B cell (primary cell): ENCODE data around the gene CCL25. TPM values are rescaled to one million over a fixed set of nuclear protein-coding genes. Genes with fewer than 3 reads are reported as not detected.

Experiments used
- ATAC-seq: fragments of 200-7000 bp; cut with Tn5 transposase; one replicate; pipeline ENCODE4 v1.10.0; 2021; ENCODE audit warnings: low read depth, mild to moderate bottlenecking, moderate number of reproducible peaks, moderate library complexity
- CTCF ChIA-PET: fragments of 350-600 bp; sonication (Branson Sonifier 250); formaldehyde crosslinking; loops from one replicate; lab custom pipeline; 2021; ENCODE audit warnings: antibody characterized with exemption, inconsistent platforms; lab: Charles Lee
- POLR2A ChIA-PET: fragments of 350-600 bp; sonication (Branson Sonifier 250); formaldehyde crosslinking; loops from one replicate; lab custom pipeline; 2021; ENCODE audit warnings: antibody characterized with exemption; lab: Charles Lee
- DNase-seq: peaks from one replicate; pipeline ENCODE4 v3.0.0; 2013
- H2AFZ ChIP-seq: 2 replicates; pipeline ENCODE4 v1.6.1; 2012; ENCODE audit warnings: mild to moderate bottlenecking, low read depth, low read length; ENCODE audit not compliant: insufficient read depth, poor library complexity, severe bottlenecking
- H3K27ac ChIP-seq, 2 donors: 1 replicate in 1 of 2; 2 replicates in 1 of 2; pipeline ENCODE4 v1.5.1; 2012 to 2013; ENCODE audit warnings: low read length in 2 of 2, mild to moderate bottlenecking in 2 of 2, moderate library complexity in 1 of 2
- H3K27me3 ChIP-seq, 4 experiments: fragments of 200-600 bp in 1 of 4; sonication (generic) in 1 of 4; replicated peaks in 1 of 4; 1 replicate in 2 of 4; 2 replicates in 2 of 4; pipeline versions ENCODE4 v1.6.1 to v1.7.0; 2013 to 2016; ENCODE audit warnings: low read length in 3 of 4, mild to moderate bottlenecking in 2 of 4, mixed read lengths in 1 of 4, moderate library complexity in 1 of 4; ENCODE audit not compliant: insufficient read depth in 4 of 4, control insufficient read depth in 3 of 4; ENCODE audit errors: control extremely low read depth in 1 of 4
- H3K36me3 ChIP-seq, 2 experiments: replicated peaks in 1 of 2; 1 replicate in 1 of 2; 2 replicates in 1 of 2; pipeline versions ENCODE4 v1.6.1 to v1.7.1; 2013; ENCODE audit warnings: low read length in 1 of 2; ENCODE audit not compliant: insufficient read depth in 2 of 2, control insufficient read depth in 1 of 2; ENCODE audit errors: control extremely low read depth in 1 of 2, extremely low read depth in 1 of 2
- H3K4me1 ChIP-seq, 2 donors: fragments of 200-600 bp in 1 of 2; sonication (generic) in 1 of 2; 1 replicate in 1 of 2; 2 replicates in 1 of 2; pipeline versions ENCODE4 v1.5.1 to v1.6.1; 2013 to 2017; ENCODE audit warnings: low read length in 2 of 2; ENCODE audit not compliant: control insufficient read depth in 2 of 2, insufficient read depth in 2 of 2
- H3K4me2 ChIP-seq: replicated peaks from 2 replicates; pipeline ENCODE3; 2012; ENCODE audit warnings: mild to moderate bottlenecking, low read depth, low read length; ENCODE audit not compliant: poor library complexity, severe bottlenecking
- H3K4me3 ChIP-seq, 5 experiments: fragments of 200-600 bp in 1 of 5; sonication (generic) in 1 of 5; 1 replicate in 3 of 5; 2 replicates in 2 of 5; pipeline versions ENCODE4 v1.5.1 to v1.7.0; 2011 to 2016; ENCODE audit warnings: low read length in 4 of 5, mild to moderate bottlenecking in 4 of 5, low read depth in 2 of 5, control low read depth in 1 of 5, moderate library complexity in 1 of 5; ENCODE audit not compliant: insufficient read depth in 1 of 5; ENCODE audit errors: control extremely low read depth in 1 of 5, extremely low read depth in 1 of 5
- H3K79me2 ChIP-seq: fragments of 200-600 bp; sonication (generic); one replicate; pipeline ENCODE4 v1.6.0; 2016; ENCODE audit warnings: low read length; ENCODE audit not compliant: control insufficient read depth, insufficient read depth
- H3K9ac ChIP-seq: fragments of 200-600 bp; sonication (generic); 2 replicates; pipeline ENCODE4 v1.6.1; 2017; ENCODE audit warnings: mild to moderate bottlenecking, low read length, moderate library complexity
- H3K9me3 ChIP-seq, 3 donors: one replicate each; pipeline versions ENCODE4 v1.6.1 to v1.7.1; 2013; ENCODE audit warnings: low read length in 2 of 3; ENCODE audit not compliant: control insufficient read depth in 2 of 3, insufficient read depth in 1 of 3; ENCODE audit errors: control extremely low read depth in 1 of 3
- H4K20me1 ChIP-seq: 2 replicates; pipeline ENCODE4 v1.6.0; 2012; ENCODE audit warnings: mild to moderate bottlenecking, low read length; ENCODE audit not compliant: insufficient read depth, control insufficient read depth, poor library complexity, severe bottlenecking
- H3K27ac Mint-ChIP-seq: one replicate; pipeline ENCODE4 v1.8.0; 2021; ENCODE audit warnings: mixed read lengths
- H3K27me3 Mint-ChIP-seq: one replicate; pipeline ENCODE4 v1.8.0; 2021; ENCODE audit warnings: mixed read lengths
- H3K4me1 Mint-ChIP-seq: one replicate; pipeline ENCODE4 v1.8.0; 2021; ENCODE audit warnings: mixed read lengths
- H3K4me3 Mint-ChIP-seq: one replicate; pipeline ENCODE4 v1.8.0; 2021; ENCODE audit warnings: mixed read lengths
- H3K9me3 Mint-ChIP-seq: one replicate; pipeline ENCODE4 v1.8.0; 2022; ENCODE audit warnings: mixed read lengths; ENCODE audit not compliant: insufficient read depth
- CTCF ChIP-seq: fragments of 200-600 bp; IDR thresholded peaks from one replicate; pipeline ENCODE4 v1.8.0; 2022; ENCODE audit warnings: antibody characterized with exemption, mild to moderate bottlenecking
- EZH2 ChIP-seq: IDR thresholded peaks from 2 replicates; pipeline ENCODE4 v1.6.1; 2012; ENCODE audit warnings: borderline replicate concordance, low read depth, mild to moderate bottlenecking, moderate library complexity, low read length; ENCODE audit not compliant: insufficient read depth, poor library complexity, severe bottlenecking
- whole genome bisulfite sequencing: methylation state at CpG from one replicate; pipeline ENCODE4 v1.1.5; 2013; ENCODE audit warnings: missing lambda C conversion rate; ENCODE audit not compliant: insufficient coverage; 5-methylcytosine and 5-hydroxymethylcytosine counted together
- intact Hi-C: fragments of 100-400 bp; cut with micrococcal nuclease; formaldehyde crosslinking; loops from one replicate; pipeline ENCODE4 v1.10.0; 2022
- polyA plus RNA-seq: library from polyadenylated mRNA; depleted of rRNA; stranded (reverse); fragments of >200 nt; gene quantifications from 2 replicates; pipeline ENCODE4 v1.2.3, GENCODE V29; 2012
- total RNA-seq, 2 donors: library from RNA; stranded (reverse); fragments of 120-200 nt in 1 of 2; gene quantifications; 1 replicate in 1 of 2; 2 replicates in 1 of 2; pipeline versions ENCODE4 v1.2.3 to v1.2.4, GENCODE V29; 2013 to 2022

The CCL25 gene
- total and polyA plus RNA-seq, 2 donors (not counting 1 experiment from before 2014, with no cell fraction given) = 0.28 TPM; not detected in 1

- peaks cover 23% of the 10 kb centered on the region for H3K27me3 Mint-ChIP-seq
These were observed 52.9 kb downstream of the CCL25 start for GRCh38 chr19:8105471-8105870.

More at GRCh38 chr19:8105471-8105870, 52.9 kb downstream of the CCL25 start:
- Histone ChIP-seq H3K9me3 (peaks cover 0 to 38% (median 5%) of the 10 kb centered on the region in 3 donors), H3K27ac (no peak overlapping the region), H3K79me2 (no peaks in the 10 kb centered on the region), H3K36me3 (no peaks in the 10 kb centered on the region), H3K4me3 (no peak overlapping the region), H2AFZ (no peak overlapping the region), H3K27me3 (peaks cover 0 to 8% (median 2%) of the 10 kb centered on the region in 4 experiments), H3K9ac (no peak overlapping the region), H3K4me1 (no peaks in the 10 kb centered on the region), H3K4me2 (no peak overlapping the region), H4K20me1 (no peaks in the 10 kb centered on the region)
- H3K27ac Mint-ChIP-seq = no peak overlapping the region
- no peaks in the 10 kb centered on the region for H3K9me3 Mint-ChIP-seq
- ChIA-PET CTCF (no interaction called here), POLR2A (no interaction called here)
- DNase-seq (no peak), ATAC-seq (no peak)
- no peak overlapping the region for H3K4me3 Mint-ChIP-seq
- TF ChIP-seq CTCF = no peak
- no peak for TF ChIP-seq EZH2
- intact Hi-C loops = no loop called here
- H3K4me1 Mint-ChIP-seq = no peaks in the 10 kb centered on the region
- WGBS = no CpG with 5 or more reads among the region's 2 CpGs
